Type B pancreatic cell (in vitro differentiated cells): ENCODE measurements around the gene LENG1. TPM values are rescaled to one million over a fixed set of nuclear protein-coding genes. Genes with fewer than 3 reads are reported as not detected.
"Not testable (repeated sequence)": the region's sequence is repeated elsewhere in the genome, so short reads cannot be mapped to it uniquely, and the experiment has no call there.

ENCODE experiments used
- DNase-seq: peaks from one replicate; pipeline ENCODE4 v3.0.0; 2021; ENCODE audit warnings: mixed read lengths; ENCODE audit not compliant: unreplicated experiment; ENCODE audit errors: extremely low spot score
- H3K27ac Mint-ChIP-seq: 2 replicates; pipeline ENCODE4 v1.8.0; 2021; ENCODE audit warnings: mild to moderate bottlenecking, mixed read lengths
- H3K27me3 Mint-ChIP-seq: 2 replicates; pipeline ENCODE4 v1.8.0; 2021; ENCODE audit warnings: mixed read lengths
- H3K36me3 Mint-ChIP-seq: 2 replicates; pipeline ENCODE4 v1.8.0; 2021; ENCODE audit warnings: mixed read lengths
- H3K4me1 Mint-ChIP-seq: one replicate; pipeline ENCODE4 v1.8.0; 2021; ENCODE audit warnings: mixed read lengths; ENCODE audit not compliant: unreplicated experiment
- H3K4me3 Mint-ChIP-seq: 2 replicates; pipeline ENCODE4 v1.8.0; 2021; ENCODE audit warnings: mild to moderate bottlenecking, mixed read lengths
- H3K9me3 Mint-ChIP-seq: 2 replicates; pipeline ENCODE4 v1.8.0; 2021; ENCODE audit warnings: mixed read lengths
- total RNA-seq: library from RNA; stranded (reverse); gene quantifications from 2 replicates; pipeline ENCODE4 v1.2.1, GENCODE V29; 2021; ENCODE audit warnings: low replicate concordance
- TF ChIP-seq, protein P1 (sequence below): fragments of 200-600 bp; sonication (generic); conservative IDR thresholded peaks from 2 replicates; pipeline ENCODE4 v1.5.0; 2021; ENCODE audit warnings: antibody characterized with exemption, mild to moderate bottlenecking

The LENG1 gene
- total RNA-seq, 1 donor from 2014 or later, result 6.6 TPM

DNA sequence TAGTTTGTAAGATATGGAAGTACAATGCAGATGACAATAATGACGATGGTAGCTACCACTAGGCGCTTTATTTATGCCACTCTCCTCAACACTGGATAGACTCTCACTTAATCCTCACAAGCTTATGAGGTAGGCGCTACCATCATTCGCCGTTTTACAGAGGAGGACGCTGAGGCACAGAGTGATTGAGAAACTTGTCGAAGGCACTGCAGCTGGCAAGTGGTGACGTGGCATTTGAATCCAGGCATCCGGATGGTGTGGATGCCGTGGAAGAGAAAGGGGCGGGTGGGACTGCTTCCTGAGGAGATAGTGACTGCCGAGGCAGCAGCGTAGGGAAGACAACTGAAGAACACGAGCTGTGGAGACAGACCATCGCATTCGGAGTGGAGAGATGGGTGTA is 39.9 kb upstream of the LENG1 start:
- TF ChIP-seq, protein P1, sequence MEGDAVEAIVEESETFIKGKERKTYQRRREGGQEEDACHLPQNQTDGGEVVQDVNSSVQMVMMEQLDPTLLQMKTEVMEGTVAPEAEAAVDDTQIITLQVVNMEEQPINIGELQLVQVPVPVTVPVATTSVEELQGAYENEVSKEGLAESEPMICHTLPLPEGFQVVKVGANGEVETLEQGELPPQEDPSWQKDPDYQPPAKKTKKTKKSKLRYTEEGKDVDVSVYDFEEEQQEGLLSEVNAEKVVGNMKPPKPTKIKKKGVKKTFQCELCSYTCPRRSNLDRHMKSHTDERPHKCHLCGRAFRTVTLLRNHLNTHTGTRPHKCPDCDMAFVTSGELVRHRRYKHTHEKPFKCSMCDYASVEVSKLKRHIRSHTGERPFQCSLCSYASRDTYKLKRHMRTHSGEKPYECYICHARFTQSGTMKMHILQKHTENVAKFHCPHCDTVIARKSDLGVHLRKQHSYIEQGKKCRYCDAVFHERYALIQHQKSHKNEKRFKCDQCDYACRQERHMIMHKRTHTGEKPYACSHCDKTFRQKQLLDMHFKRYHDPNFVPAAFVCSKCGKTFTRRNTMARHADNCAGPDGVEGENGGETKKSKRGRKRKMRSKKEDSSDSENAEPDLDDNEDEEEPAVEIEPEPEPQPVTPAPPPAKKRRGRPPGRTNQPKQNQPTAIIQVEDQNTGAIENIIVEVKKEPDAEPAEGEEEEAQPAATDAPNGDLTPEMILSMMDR, result no peak
- no peak for DNase-seq
- H3K4me1 Mint-ChIP-seq, result peaks cover 18% of the 10 kb centered on the region
- no peaks in the 10 kb centered on the region for H3K9me3 Mint-ChIP-seq
- H3K4me3 Mint-ChIP-seq, result peak overlapping the region; percentile 80
- no peaks in the 10 kb centered on the region for H3K27me3 Mint-ChIP-seq
- H3K27ac Mint-ChIP-seq, result peak overlapping the region; percentile 91
- H3K36me3 Mint-ChIP-seq, result peaks cover 23% of the 10 kb centered on the region

DNA sequence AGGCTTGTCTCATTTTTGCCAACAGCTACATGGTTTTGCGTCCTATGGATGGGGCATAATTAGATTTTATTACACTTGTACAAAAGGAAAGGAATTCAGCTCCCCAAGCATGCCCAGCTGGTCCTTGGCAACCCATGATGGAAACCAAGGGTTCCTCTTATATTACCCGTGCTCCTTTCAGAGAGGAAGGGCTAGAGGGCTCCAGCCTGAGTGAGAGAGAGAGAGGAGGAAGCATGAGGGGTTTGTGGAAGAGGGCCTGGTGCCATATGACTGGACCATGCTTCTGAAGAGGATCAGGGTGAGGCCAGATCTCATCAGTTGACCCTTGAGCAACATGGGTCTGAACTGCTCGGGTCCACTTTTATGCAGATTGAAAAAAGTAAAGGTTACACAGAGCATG is 37.6 kb upstream of the LENG1 start:
- no peak for DNase-seq
- TF ChIP-seq, protein P1, result no peak
- Mint-ChIP-seq H3K9me3 (no peaks in the 10 kb centered on the region), H3K4me1 (peaks cover 6% of the 10 kb centered on the region), H3K27me3 (no peaks in the 10 kb centered on the region), H3K36me3 (peaks cover 11% of the 10 kb centered on the region), H3K4me3 (no peak overlapping the region), H3K27ac (no peak overlapping the region)

GRCh38 chr19:54196536-54196935 is 37.0 kb upstream of the LENG1 start:
- no peaks in the 10 kb centered on the region for H3K27me3 Mint-ChIP-seq
- TF ChIP-seq, protein P1, result no peak
- peaks cover 6% of the 10 kb centered on the region for H3K4me1 Mint-ChIP-seq
- H3K9me3 Mint-ChIP-seq, result no peaks in the 10 kb centered on the region
- no peak overlapping the region for H3K4me3 Mint-ChIP-seq
- H3K27ac Mint-ChIP-seq, result no peak overlapping the region
- peaks cover 11% of the 10 kb centered on the region for H3K36me3 Mint-ChIP-seq
- DNase-seq, result no peak

DNA sequence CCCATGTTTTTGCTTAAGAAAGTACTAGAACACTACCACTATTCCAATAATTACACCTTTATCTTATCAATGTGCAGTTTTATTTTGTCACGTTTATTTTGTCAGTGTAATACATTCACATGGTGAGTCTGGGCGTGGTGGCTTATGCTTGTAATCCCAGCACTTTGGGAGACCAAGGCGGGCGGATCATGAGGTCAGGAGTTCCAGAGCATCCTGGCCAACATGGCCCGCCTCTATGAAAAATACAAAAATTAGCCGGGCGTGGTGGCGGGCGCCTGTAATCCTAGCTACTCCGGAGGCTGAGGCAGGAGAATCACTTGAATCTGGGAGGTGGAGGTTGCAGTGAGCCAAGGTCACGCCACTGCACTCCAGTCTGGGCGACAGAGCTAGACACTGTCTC is 34.9 kb upstream of the LENG1 start:
- not testable (repeated sequence) for DNase-seq, H3K9me3 Mint-ChIP-seq, H3K4me1 Mint-ChIP-seq, H3K4me3 Mint-ChIP-seq, H3K27ac Mint-ChIP-seq, H3K36me3 Mint-ChIP-seq, H3K27me3 Mint-ChIP-seq

DNA sequence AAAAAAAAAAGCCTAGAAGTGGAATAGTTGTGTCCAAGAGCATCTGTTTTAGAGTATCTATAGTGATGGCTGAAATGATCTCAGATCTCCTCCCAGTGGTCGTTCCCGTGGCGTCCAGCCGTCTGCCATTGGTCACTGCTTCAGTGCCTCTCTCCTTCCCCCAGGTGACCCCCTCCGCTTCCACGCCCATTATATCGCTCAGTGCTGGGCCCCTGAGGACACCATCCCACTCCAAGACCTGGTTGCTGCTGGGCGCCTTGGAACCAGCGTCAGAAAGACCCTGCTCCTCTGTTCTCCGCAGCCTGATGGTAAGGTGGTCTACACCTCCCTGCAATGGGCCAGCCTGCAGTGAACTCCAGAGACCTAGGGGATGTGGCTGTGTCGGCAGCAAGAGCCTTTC is 33.5 kb upstream of the LENG1 start:
- peaks cover 5% of the 10 kb centered on the region for H3K36me3 Mint-ChIP-seq
- DNase-seq, result no peak
- TF ChIP-seq, protein P1, result no peak
- no peaks in the 10 kb centered on the region for H3K4me1 Mint-ChIP-seq
- H3K9me3 Mint-ChIP-seq, result no peaks in the 10 kb centered on the region
- no peaks in the 10 kb centered on the region for H3K27me3 Mint-ChIP-seq
- peak overlapping the region; percentile 58 for H3K4me3 Mint-ChIP-seq
- H3K27ac Mint-ChIP-seq, result peak overlapping the region; percentile 63

GRCh38 chr19:54191811-54192453 is 32.4 kb upstream of the LENG1 start:
- TF ChIP-seq, protein P1, result no peak
- Mint-ChIP-seq H3K27ac (peak overlapping the region; percentile 87), H3K27me3 (no peaks in the 10 kb centered on the region), H3K36me3 (peaks cover 5% of the 10 kb centered on the region), H3K4me1 (peaks cover 7% of the 10 kb centered on the region), H3K9me3 (no peaks in the 10 kb centered on the region), H3K4me3 (peak overlapping the region; percentile 97)
- no peak for DNase-seq
